Kidney epithelial cell (primary cell): ENCODE data around the gene SNX11. TPM values are rescaled to one million over a fixed set of nuclear protein-coding genes. Genes with fewer than 3 reads are reported as not detected.
"Not testable (repeated sequence)": the region's sequence is repeated elsewhere in the genome, so short reads cannot be mapped to it uniquely, and the experiment has no call there.

Source experiments
- DNase-seq: peaks from one replicate; pipeline ENCODE4 v3.0.0-alpha.2; 2010; ENCODE audit warnings: low read depth
- H3K27me3 ChIP-seq: 2 replicates; pipeline ENCODE4 v1.6.0; 2011; ENCODE audit warnings: low read length; ENCODE audit not compliant: control insufficient read depth, insufficient read depth
- H3K36me3 ChIP-seq: 2 replicates; pipeline ENCODE4 v1.5.1; 2011; ENCODE audit warnings: low read length; ENCODE audit not compliant: control insufficient read depth, insufficient read depth
- H3K4me3 ChIP-seq: 2 replicates; pipeline ENCODE4 v1.5.1; 2011; ENCODE audit warnings: low read depth, mild to moderate bottlenecking, control low read depth, low read length
- CTCF ChIP-seq: IDR thresholded peaks from 2 replicates; pipeline ENCODE4 v1.5.1; 2011; ENCODE audit warnings: mild to moderate bottlenecking, moderate library complexity, low read length, control low read depth, inconsistent platforms; ENCODE audit not compliant: insufficient read depth, poor library complexity, severe bottlenecking
- total RNA-seq: library from RNA; depleted of rRNA; stranded (reverse); fragments of >200 nt; gene quantifications from 2 replicates; pipeline ENCODE4 v1.2.3, GENCODE V29; 2015

The SNX11 gene
- total RNA-seq, 1 donor from 2014 or later: 18.1 TPM

- Histone ChIP-seq H3K36me3 (peaks cover 3% of the 10 kb centered on the region), H3K27me3 (no peaks in the 10 kb centered on the region), H3K4me3 (no peak overlapping the region)
- no peak for TF ChIP-seq CTCF
- DNase-seq: no peak
Observed at GRCh38 chr17:48064638-48065037, 42.9 kb upstream of the SNX11 start.

GRCh38 chr17:48066192-48066591 is 41.4 kb upstream of the SNX11 start:
- DNase-seq: no peak
- Histone ChIP-seq H3K27me3 (no peaks in the 10 kb centered on the region), H3K36me3 (peaks cover 1% of the 10 kb centered on the region), H3K4me3 (no peak overlapping the region)
- TF ChIP-seq CTCF: no peak

- Histone ChIP-seq H3K27me3 (no peaks in the 10 kb centered on the region), H3K4me3 (no peak overlapping the region), H3K36me3 (peaks cover 1% of the 10 kb centered on the region)
- DNase-seq: no peak
- TF ChIP-seq CTCF: peak; percentile 4
Observed at GRCh38 chr17:48066656-48067055, 40.9 kb upstream of the SNX11 start.

- no peak for TF ChIP-seq CTCF
- Histone ChIP-seq H3K36me3 (peaks cover 1% of the 10 kb centered on the region), H3K4me3 (no peak overlapping the region), H3K27me3 (no peaks in the 10 kb centered on the region)
- no peak for DNase-seq
Observed at GRCh38 chr17:48067245-48067644, 40.3 kb upstream of the SNX11 start.

DNA sequence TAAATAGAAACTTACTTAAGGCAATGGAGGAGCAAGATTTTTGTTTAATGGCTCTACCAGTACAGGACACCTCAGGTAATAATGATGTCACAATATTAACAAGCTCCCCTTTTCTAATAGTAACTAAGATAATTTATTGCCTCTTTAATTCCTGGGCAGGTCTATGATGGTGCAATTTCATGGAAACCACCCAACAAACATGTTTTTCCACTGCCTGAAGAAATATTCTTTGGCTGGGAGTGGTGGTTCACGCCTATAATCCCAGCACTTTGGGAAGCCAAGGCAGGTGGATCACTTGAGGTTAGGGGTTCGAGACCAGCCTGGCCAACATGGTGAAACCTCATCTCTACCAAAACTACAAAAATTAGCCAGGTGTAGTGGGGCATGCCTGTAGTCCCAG is 39.8 kb upstream of the SNX11 start:
- not testable (repeated sequence) for H3K36me3 ChIP-seq, DNase-seq, H3K27me3 ChIP-seq, H3K4me3 ChIP-seq

DNA sequence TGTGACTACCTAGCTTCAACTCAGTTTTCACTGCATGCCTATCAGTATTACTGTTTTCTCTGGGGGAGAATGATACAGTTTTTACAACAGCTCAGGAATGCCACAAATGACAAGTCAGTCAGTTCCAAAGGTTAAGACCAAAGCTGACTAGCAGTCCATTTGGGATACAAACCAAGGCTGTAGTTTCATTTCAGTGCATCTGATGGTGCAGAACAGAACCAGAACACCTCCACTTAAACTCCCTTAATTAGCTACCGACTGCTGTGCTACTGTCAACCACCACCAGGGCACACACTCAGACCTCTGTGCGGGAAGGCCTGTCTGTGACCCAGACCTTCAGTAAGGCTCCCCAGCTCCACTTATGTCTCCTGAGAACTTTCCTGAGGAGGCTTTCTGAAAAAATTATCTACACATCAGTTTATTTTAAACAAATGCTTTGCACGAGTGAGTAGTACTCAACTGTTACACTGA is 39.0 kb upstream of the SNX11 start:
- H3K4me3 ChIP-seq: no peak overlapping the region
- peaks cover 2% of the 10 kb centered on the region for H3K36me3 ChIP-seq
- TF ChIP-seq CTCF: peak; percentile 51
- H3K27me3 ChIP-seq: no peaks in the 10 kb centered on the region
- no peak for DNase-seq
